Posterior cingulate gyrus (tissue), 11 donors: ENCODE measurements around the gene ABCC5.

Experiments used
- DNase-seq, 10 donors: peaks; one replicate each; pipeline versions ENCODE4 v3.0.0 to v3.0.0-alpha.2; 2020 to 2021; ENCODE audit warnings: mixed read lengths in 3 of 10
- intact Hi-C: fragments of 100-400 bp; cut with DNase I; formaldehyde crosslinking; loops from one replicate; pipeline ENCODE4 v1.15.1; 2023

ABCC5 gene

DNA sequence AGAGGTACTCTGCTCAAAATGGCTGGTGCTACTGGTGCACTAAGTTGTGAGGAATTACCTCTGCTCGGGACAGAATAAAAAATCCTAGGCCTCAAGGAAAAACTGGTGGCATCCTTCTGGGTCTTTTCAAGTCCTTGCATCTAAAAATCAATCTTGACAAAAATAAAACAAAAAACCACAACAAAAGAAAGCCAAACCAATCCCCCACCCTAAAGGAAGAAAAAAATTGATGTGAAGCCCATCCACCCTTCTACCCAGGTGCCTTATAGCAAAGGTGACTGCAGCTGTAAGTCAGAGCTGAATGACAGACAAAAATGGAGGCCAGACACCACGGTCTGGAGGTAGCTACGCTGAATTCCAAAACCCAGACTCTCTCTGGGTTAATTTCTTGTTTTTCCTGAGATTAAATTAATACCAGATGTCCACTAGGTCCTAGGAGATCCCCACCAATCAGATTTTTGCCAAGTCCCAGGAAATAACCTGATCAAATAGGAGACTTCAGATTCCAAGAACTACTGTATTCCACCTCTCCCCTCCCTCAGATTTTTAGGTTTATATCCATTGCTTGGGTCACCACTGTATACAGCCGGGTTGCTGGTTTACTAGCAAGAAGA, 33.5 kb downstream of the ABCC5 start:
- no peak for DNase-seq
- intact Hi-C loops, result no loop called here

DNA sequence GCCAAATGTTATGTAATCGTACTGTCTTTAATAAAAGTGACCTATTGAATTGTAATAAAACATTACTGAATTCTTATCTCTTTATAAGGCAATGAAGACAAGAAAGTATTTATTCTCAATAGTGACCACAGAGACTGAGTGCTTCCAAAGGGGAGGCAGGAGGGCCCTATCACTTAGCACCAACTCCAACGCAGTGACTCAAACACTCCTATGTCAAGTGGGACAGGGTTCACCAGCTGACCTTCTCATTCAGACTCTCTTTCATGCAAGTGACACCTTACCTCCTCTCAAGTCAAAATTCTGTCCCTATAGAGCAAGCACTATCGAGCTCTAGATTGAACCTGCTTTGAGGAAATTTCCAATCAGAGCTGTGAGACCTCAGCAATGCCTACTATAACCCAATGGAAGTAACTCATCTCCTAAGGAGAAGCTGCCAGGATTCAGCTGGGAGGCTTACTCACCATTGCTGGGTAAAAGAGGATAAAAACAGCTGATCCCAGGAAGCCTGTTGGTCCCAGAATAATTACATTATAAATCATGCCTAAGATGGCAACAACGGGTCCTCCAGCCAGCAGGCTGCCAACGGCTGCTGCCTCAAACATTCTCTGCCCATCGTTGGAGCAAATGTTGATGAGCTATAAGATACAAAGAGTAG, 35.6 kb downstream of the ABCC5 start:
- intact Hi-C loops, result no loop called here
- DNase-seq, result no peak

DNA sequence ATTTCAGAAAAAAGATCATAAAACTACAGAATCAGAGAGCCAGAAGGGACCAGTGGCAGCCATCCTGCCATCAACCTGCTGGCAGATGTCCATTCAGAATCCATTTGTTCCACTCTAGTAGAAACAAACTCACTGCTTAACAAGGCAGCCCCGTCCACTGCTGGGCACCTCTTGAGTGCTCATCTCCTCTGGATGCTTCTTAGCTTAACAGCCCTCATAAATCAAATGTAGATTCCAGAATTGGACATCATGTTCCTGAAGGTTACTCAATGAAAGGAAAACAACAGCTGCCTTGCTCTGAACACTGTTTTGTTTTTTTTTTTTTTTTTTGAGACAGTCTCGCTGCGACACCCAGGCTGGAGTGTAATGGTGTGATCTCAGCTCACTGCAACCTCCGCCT, 37.3 kb downstream of the ABCC5 start:
- intact Hi-C loops, result no loop called here
- DNase-seq, result no peak

DNA sequence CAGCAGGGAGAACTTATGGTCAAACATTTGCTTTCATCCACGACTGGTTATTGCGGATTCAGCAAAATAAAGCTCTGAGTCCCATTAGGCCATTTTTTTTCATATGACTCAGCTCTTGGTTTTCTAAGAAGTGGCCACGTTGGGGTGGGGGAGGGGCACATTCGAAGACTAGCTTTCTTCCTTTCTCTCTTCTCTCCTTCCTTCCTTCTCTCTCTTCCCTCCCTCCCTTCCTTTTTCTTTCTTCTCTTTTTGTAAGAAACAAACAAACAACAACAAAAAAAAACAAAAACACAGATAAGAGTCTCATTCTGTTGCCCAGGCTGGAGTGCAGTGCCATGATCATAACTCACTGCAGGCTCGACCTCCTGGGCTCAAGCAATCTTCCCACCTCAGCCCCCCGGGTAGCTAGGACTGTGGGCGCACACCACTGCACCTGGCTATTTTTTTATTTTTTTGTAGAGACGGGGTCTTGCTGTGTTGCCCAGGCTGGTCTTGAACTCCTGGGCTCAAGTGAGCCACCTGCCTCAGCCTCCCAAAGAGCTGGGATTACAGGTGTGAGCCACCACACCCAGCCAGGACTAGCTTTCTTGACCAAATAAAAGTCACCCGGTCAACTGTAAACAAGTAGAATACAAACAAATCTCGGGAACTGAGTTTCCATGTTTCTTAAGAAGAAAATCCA, 41.6 kb downstream of the ABCC5 start:
- no peak for DNase-seq
- intact Hi-C loops, result no loop called here

DNA sequence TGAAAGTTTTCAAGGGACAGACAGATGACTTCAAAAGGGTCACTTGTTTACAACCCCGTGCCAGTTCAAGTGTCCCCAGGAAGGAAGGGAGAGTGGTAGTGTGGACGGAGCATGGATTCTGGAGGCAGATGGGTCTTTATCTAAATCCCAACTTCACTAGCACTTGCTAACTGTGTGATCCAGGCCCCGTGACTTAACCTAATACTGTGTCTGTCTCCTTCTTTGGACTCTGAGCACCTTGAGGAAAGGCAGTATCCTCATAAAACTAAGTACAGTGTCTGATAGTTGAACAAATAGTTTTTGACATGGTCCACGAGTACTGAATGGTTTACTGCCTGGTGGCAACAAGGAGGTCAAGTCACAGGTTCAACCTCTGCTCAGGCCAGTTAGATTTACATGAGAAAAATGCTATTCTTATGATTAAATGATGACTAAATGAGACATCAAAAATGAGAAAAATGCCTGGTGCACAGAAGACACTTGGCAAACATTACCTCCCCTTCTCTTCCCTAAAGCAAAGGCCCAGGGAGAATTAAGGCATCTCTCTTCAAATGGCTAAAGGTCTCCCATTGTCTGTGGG, 48.9 kb downstream of the ABCC5 start:
- intact Hi-C loops, result no loop called here
- DNase-seq, result no peak

- no peak for DNase-seq
- intact Hi-C loops, result no loop called here
These were observed 50.0 kb downstream of the ABCC5 start for GRCh38 chr3:183967693-183968092.

DNA sequence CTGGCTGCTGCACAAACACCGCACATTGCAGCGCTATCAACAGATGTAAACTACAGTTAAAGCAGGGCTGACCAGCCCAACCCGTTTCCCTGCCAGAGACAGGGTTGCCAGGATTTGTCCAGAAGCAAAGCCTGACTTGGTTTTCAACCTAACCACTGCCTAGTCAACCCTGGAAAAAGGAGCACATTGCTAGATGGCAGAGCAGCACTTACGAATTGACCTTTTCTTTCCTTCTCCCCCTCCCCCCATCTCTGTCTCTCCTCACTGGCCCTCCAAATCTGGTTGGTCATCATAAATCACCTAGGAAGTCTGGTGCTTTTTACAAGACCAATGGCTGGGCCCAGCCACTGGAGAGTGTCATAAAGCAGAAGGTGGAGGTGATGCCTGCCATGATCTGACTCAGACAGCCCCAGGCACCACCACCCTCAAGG, 51.3 kb downstream of the ABCC5 start:
- intact Hi-C loops, result no loop called here
- DNase-seq, result no peak

GRCh38 chr3:183962807-183963206, 54.9 kb downstream of the ABCC5 start:
- no peak for DNase-seq
- intact Hi-C loops, result no loop called here

- DNase-seq, result no peak
- intact Hi-C loops, result no loop called here
These were observed 58.5 kb downstream of the ABCC5 start for GRCh38 chr3:183959214-183959613.

DNA sequence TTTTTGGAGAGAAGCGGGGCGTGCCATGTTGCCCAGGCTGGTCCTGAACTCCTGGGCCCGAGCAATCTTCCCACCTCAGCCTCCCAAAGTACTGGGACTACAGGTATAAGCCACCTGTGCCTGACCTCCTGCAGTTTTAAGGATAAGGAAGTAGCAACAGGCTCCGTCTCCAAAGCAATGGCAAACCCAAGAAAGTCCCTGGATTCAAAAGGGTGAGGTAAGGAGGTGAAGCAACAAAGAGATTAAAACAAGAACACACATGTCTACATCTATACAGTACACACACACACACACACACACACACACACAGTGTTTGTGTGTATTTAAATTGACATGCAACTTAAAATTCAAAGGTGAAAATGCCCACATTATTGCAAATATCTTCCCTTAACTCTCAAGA, 58.9 kb downstream of the ABCC5 start:
- intact Hi-C loops, result no loop called here
- DNase-seq, result no peak

DNA sequence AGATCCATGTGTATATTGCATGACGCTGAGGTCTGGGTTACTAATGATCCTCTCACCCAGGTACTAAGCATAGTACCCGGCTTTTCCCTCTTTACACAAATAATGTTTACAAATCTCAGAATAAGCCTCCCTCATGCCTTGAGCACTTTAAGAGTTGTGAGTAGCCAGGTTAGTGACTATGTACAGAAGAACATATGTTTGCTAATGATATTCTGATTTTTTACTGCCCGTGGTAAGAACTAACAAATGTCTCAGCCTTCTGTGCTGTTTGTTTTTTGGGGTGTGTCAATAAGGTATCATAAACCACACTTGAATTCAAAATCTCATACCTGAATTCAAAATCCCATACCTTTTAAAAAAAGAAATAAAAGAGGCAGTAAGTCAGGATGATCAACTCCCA, 59.5 kb downstream of the ABCC5 start:
- intact Hi-C loops, result no loop called here
- no peak for DNase-seq

GRCh38 chr3:183954875-183955274, 62.8 kb downstream of the ABCC5 start:
- intact Hi-C loops, result no loop called here
- DNase-seq, result no peak

GRCh38 chr3:183953471-183954070, 64.1 kb downstream of the ABCC5 start:
- intact Hi-C loops, result no loop called here
- no peak for DNase-seq

GRCh38 chr3:183951459-183951858, 66.2 kb downstream of the ABCC5 start:
- DNase-seq, result peak in 1 of 10 donors; percentile 74
- intact Hi-C loops, result no loop called here

DNA sequence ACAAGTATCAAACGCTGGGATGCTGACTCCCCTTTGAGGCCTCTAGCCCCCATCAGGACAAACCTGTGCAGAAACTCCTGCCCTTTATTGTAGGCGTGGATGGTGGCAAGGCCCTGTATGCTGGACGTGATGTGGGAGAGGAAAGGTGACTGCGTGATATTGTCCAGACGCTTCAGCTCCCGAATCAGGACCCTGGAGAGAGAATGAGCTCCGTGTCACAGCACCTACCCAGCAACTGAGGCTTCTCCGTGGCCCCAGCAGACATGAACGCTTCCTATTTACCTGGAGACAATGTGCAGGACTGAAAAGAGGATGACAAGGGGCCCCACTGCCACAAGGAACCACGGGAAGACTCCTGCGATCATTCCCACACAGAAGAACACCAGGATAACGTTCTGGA, 68.0 kb downstream of the ABCC5 start:
- intact Hi-C loops, result no loop called here
- DNase-seq, result peak in 1 of 10 donors; percentile 37

DNA sequence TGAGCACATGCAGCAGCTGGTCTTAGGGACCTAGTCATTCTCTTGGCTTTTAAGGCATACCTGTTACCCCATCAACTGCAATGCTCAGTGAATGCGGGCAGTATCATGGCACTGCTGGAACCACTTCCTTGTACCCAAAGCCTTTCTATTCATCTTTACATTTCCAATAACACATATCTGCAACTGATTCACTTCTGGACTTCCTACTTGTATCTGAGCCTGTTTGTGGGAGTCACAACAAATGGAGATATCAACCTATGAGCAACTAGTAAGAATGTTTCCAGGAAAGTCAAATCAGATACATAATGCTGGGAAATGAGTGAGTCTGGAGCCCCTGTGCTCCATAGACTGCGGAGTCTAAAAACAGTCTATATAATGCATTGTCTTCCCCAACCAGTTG, 71.6 kb downstream of the ABCC5 start:
- intact Hi-C loops, result no loop called here
- DNase-seq, result peak in 1 of 10 donors; percentile 7

GRCh38 chr3:183944775-183945174, 72.9 kb downstream of the ABCC5 start:
- peak in 1 of 10 donors; percentile 13 for DNase-seq
- intact Hi-C loops, result no loop called here

DNA sequence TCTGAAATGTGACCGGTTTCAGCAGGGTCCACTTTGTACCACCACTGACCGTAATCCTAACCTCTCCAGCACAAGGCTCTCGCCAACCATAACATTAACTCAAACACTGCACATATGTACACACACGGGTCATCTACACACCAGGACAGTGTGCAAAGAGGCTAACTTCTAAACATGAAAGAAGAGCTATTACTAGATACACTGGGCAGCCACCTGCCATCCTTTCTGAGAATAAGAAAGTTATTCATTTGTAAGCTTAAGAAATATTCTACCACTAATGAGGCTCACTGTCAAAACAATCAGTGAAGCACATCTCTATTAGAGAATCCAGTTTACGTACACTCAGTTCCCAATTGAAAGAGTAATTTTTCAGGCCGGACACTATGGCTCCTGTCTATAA, 73.9 kb downstream of the ABCC5 start:
- DNase-seq, result peak in 1 of 10 donors; percentile 26
- intact Hi-C loops, result no loop called here

GRCh38 chr3:183941216-183941615, 76.5 kb downstream of the ABCC5 start:
- intact Hi-C loops, result no loop called here
- DNase-seq, result no peak

GRCh38 chr3:183937601-183938286, 79.9 kb downstream of the ABCC5 start:
- peak in 1 of 10 donors; percentile 34 for DNase-seq
- intact Hi-C loops, result no loop called here

DNA sequence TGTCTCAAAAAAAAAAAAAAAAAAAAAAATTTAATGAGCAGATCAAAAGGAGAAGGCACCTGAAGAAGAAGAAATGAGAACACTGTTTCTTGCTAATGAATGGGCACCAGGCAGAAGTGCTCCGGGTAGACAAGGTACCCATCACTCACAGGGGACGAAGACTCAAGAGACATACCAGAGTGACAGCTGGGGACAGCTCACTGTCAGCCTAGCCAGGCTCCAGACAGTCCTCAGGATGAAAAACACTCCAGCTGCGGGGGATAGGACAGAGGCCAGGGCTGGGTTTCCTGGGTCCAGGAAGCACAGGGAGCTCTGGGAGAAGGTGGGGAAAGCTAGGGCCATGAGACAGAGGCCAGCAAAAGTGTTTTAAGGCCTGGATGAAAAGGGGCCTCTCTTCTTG, 84.5 kb downstream of the ABCC5 start:
- peak in 1 of 10 donors; percentile 11 for DNase-seq
- intact Hi-C loops, result no loop called here
